Measurements from ENCODE around the gene UTP15.

The UTP15 gene, protein sequence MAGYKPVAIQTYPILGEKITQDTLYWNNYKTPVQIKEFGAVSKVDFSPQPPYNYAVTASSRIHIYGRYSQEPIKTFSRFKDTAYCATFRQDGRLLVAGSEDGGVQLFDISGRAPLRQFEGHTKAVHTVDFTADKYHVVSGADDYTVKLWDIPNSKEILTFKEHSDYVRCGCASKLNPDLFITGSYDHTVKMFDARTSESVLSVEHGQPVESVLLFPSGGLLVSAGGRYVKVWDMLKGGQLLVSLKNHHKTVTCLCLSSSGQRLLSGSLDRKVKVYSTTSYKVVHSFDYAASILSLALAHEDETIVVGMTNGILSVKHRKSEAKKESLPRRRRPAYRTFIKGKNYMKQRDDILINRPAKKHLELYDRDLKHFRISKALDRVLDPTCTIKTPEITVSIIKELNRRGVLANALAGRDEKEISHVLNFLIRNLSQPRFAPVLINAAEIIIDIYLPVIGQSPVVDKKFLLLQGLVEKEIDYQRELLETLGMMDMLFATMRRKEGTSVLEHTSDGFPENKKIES

DNA sequence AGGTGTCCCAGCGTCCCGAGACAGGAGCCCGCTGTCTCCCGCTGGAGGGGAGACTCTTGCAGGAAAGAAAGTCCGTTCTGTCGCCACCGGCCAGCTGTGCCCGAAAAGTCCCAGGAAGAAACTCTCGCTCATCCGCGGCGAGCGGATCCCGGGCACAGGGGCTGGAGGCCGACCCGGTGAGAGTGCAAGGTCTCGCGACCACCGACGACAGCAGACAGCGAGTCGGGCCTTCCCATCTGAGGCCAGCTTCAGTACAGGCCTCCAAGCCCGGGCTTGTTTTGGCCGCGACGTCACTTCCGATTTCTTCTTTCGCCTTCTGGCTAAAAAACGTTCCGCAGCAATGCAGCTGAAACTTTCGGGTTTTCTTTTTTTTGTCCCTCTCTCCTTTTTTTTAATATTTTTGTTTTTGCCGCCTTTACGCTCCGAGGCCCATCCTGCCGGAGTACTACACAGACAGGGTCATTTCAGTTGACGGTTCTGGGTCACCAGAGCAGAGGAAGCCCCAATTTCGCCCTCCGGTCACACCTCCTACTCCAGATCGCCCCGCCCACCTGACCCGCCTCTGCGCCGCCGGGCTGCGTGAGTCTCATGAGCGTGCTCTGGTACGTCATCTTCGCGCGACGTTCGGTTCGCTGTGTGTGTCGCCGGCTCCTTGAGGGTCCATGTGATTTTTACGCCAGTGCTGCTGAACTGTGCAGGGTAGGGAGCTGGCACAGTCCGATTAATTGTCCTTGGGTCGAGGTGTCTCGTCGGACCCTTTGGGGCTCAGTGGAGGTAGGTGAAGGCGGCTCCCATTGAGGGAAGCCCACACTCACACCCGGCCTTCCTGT lies at the start of gene UTP15, which contains the start of gene ANKRA2:
Gene UTP15 (plus strand): TSS at position 605 of the 830 bp plus-strand sequence. CDS start 1,602 bp downstream, outside the sequence.
Gene ANKRA2 (minus strand): TSS at position 501 of the 830 bp plus-strand sequence. CDS start 2,758 bp downstream, outside the sequence.
- peak; percentile 93 to 95 for DNase-seq

DNA sequence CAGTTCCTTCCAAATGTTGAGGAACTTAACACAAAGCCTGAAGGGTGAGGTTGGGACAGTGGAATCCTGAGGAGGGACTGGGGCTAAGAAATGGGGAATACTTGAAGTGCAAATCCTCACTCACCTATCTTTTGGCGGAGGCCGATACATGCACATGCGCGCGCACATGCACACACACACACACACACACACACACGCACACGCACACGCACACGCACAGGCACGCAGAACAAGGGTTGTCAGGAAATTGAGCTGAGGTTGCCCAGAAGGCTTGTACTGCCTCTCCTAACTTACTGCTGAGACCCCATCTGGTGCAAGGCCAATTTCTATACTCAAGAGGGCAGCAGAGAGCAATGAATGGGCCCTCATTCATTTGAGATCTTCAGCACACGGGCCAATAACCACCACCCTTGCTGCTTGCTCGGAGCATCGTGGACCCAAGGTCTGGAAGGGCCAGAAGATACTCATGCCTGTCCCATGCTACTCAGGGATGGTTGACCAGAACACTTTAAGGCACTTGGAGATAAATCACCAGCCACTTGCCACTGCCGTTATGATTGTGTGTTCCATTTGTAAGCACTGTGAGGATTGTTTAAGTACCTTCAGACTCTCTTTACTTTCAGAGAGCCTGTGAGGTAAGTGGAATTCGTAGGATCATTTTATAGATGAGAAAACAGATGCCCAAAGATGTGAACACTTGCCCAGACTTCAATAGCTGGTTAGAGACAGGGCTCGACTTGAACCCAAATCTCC lies 45.8 kb upstream of the UTP15 start:
- DNase-seq: peak; percentile 65 to 68

DNA sequence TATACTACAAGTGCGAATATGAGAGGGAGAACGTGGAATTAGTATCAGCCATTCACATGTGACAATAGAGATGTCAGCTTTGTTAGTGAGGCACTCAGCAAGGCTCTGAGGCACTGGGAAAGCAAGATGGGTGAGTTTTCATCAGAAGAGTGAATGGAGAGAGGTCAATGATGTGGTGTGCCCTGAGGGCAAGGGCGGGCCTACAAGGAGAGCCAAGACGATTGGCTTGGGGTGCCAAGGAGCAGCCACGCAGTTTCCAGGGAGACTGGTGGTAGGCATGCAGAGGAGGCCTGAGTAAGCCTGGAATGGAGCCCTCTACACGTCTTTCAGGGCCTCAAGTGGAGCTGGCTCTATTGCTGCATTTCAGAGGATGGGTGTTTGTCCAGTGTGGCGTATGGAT lies 42.6 kb upstream of the UTP15 start:
- no peak for DNase-seq

DNA sequence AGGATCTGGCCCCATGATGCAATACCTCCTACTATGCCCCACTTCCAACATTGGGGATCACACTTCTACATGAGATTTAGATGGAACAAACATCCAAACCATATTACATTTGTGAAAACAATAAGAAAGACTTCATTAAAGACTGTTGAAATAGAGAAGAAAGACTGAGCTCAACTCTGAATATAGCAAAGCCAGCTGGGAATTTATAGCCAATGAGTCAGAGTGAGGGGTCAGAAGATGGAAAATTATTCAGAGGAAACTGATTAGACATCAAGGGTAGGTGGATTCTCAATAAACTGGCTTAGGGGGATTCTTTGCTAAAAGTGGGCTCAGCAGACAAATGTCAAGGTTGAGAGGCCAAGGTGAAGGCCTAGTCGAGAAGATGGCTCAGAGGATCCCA lies 41.7 kb upstream of the UTP15 start:
- DNase-seq: no peak

DNA sequence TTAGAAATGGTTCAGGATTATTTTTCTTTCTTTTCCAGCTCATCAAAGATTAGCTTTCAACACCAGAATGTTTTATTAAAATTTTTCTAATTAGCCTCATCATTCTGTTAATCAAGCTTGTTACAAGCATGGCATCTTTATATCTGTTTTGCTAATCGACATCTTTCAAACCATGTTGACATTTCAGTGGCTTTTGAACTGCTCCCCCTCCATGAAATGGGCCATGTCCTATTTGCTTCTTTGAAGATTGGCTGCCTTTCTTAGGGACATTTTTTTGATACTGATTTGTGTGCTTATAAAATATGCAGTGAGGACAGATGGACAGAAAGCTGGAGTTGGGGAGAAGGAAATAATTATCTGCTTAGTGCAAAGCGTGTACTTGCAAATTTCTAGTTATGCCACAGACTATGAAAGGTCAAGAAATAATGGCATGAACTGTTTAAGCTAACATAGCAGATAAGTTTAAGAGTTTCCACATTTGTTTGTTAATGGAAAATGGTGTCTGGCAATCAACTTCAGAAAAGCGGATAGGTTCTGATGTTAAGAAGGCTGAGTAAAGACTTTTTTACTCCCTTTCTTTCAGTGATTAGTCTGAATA lies 39.8 kb upstream of the UTP15 start:
- no peak for DNase-seq

DNA sequence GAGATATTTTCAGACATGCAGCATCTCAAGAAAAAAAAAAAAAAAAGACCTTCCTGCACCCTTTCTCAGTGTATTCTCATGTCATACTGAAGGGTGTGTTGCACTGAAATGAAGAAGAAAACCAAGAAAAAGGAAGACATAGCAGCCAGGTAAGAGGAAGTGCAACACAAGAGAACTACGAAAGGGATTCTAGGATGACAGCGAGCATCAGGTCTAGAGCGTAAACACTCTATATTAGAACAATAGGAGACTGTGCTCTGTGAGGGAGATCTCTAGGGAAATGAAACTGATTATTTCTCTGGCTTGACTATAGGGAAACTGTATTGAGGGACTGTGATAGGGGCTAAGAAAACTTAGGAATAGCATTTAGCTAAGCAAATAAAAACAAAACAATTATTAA lies 37.3 kb upstream of the UTP15 start:
- DNase-seq: no peak

DNA sequence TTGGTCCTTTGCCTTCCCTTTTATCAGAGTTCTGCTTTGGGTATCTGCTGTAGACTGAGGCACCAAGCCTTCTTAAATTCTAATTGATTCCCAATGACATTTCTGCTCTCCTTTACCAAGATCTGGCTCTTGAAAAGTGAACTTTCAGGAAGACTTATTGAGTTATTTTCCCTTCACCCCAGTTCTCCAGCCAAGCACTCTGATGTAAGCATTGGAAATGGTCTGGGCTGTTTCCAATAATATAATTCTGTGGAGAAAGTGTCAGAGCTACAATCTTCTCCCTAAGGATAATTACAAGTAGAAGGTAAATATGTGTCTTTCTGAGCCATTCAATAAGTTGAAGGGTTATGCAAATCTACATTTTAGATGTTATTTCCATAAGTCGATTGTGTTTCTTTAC lies 36.5 kb upstream of the UTP15 start:
- DNase-seq: no peak

DNA sequence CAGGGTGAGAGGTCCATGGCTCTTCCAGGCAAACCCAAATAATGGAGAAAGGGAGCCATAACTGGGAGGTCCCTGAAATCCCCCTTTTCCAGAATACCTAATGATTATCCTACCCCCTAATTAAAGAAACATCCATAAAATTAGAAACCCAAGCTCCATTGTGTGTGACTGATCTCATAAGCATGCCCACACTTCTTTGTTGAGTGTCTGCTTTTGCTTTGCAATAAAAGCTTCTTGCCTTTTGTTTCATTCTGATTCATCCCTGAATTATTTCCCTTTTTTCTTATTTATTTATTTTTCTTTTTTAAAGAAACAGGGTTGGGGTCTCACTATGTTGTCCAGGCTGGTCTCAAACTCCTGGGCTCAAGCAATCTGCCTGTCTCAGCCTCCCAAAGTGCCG lies 34.2 kb upstream of the UTP15 start:
- DNase-seq: no peak

DNA sequence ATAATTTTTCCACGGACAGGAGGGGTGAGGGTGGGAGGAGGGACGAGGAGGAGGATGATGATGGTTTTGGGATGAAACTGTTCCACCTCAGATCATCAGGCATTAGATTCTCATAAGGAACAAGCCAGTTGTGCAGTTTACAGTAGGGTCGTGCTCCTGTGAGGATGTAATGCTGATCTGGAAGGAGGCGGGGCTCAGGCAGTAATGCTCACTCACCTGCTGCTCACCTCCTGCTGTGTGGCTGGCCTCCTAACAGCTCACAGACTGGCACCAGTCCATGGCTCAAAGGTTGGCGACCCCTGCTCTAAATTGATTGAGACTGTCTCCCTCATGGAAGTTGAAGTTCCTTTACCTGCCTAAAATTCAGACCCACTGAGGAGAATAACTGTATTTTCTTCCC lies 33.3 kb upstream of the UTP15 start:
- DNase-seq: no peak

DNA sequence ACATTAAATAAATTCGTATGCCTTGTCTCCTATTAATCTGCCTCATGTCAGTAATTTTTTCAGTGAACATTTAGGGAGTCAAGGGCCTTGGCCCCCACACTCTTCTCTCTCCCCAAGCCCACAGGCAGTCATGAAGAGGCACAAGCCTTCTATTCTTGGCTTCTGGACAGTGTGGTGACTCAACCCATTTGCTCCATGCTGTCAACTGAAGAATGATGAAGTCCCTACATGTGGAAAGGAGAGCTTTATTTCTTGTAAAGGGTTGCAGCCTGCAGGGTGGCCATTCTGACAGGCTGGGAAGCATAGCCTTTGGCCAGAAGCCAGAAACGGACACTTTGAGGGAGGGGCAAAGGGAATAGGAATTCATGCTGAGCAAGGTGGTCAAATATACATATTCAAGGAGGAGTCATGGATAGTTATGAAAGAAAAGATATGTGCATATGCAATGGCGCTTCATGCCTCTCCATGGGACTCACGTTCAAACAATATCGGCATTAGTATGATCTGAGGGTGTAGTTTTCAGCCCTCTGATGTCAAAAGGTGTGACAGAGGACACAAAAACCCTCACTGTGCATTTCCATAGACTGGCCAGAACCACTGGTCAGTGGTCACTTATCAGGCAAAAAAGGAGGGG lies 31.4 kb upstream of the UTP15 start:
- DNase-seq: no peak

DNA sequence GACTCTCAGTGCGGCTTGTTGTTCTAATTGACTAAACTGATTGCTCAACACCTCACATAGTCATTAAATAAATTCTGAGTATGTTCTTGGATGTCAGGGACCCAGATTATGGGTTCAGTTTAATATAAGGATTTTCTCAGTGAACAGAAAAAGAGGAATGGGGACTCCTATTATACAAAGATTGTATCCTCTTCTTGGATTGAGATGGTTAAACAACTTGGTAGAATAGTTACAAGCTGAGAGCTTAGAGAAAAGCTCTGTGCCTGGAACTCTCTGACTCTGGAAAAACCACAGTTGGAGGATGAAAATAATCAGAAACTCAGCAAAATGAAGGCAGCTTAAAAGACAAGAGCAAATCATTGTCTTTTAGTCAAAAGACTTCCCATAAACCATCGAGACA lies 30.6 kb upstream of the UTP15 start:
- DNase-seq: no peak

DNA sequence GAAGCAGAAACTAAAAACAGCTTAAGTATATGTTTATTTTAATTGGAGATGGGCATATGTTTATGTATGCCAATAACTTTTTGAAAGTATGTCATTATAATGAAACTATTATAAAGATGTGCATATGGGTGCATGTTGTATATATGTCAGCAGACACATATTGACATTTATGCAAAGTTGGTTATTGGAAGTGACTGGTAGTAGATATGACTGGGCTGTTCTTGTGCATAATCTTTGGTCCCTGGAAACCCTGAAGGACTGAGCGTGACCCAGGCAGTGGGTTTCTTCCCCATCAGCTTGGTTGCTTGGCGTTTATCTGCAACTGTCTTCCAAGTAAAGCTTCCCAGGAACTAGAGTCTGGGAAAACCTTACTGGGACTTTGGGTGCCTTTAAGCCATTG lies 25.8 kb upstream of the UTP15 start:
- no peak for DNase-seq

DNA sequence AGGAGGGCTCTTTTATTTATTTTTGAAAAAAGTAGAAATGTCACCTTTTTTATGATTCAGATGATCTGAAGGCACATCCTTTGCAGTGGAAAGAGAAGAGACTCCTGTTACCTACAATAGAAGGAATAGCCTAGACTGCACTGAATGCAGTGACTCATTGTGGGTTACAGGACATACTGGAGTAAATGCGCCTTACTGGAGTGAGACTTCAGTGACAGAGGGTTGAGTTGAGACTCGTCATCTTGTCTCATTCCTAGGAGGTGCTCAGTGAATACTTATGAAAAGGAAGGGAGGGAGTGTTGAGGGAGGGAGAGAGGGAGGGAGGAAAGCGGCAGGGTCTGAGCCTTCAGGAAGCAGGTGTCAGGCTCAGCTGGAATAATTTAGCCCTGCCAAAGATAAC lies 25.4 kb upstream of the UTP15 start:
- no peak for DNase-seq

DNA sequence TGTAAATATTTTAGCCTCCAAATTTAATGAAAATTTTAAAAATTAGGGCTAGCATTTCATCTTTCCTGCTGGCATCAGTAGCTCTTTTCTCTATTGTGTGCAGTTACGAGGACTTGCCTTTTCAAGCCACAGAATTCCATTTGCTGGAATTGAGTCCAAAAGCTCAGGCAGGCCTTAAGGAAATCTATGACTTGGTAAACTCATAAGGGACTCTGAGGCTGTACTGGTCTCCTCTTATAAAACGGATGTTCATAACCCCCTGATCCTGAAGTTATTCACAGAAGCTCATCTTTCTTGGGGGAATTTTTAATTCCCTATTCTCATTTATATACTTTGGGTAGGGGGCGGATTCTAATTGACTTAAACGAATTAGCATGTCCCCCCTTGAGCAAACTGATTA lies 23.5 kb upstream of the UTP15 start:
- DNase-seq: no peak

DNA sequence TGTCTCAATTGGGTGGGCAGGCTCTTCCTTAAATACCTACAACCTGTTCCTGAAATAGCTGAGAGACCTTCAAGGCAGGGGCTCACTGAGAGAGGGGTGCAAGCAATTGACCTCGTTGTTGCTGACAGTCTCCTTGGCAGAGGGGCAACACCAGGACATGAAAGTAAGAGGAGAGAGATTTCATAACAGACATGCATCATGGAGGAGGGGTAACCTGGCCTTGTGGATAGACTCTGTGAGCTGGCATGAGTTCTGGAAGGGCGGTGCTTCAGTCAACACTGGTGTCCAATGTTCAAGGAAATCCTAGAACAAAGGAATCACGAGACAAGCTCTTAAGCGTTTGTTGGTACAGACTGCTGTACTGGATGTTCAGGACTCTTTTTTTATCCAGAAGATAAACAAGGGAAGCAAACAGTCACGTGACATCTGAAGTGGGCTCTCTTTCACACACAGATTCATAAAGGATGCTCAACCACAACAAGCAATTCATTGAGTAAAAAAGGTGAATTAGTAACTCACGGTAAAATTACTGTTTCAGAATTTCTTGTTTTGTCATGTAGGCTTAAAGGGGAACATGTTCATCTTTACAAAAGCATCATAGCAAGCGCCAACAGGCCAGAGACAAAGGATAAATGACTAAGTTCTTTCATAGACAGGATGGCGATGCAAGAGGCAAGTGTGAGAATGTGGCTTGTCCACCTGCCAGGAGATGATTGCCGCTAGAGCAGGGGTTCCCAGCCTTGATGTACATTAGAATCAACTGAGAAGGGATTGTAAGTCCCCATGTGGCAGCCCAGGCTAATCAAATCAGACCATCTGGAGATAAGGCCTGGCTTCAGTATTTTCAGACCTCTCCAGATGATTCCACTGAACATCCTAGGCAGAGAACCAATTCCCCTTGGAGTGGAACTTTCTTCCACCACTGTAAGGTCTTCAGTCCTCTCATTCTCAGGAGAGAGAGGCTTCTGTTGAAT lies 20.8 kb upstream of the UTP15 start:
- DNase-seq: peak; percentile 39 to 64

DNA sequence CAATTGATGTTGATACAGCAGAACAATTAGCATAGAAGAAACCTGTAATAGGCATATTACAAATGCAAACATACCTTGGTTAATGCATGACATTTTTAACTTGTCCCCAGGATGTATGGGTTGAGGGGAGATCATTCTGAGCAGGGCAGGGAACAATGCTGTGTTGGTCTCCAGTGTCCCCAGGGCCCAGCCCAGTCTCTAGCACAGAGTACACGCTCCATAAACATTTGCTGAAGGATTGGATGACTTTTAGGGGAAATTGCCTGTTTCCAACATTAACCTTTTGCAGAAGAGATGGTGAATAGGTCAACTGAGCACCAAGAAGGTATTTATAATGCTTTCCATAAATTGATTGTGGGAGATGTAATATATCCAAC lies 20.2 kb upstream of the UTP15 start:
- no peak for DNase-seq

DNA sequence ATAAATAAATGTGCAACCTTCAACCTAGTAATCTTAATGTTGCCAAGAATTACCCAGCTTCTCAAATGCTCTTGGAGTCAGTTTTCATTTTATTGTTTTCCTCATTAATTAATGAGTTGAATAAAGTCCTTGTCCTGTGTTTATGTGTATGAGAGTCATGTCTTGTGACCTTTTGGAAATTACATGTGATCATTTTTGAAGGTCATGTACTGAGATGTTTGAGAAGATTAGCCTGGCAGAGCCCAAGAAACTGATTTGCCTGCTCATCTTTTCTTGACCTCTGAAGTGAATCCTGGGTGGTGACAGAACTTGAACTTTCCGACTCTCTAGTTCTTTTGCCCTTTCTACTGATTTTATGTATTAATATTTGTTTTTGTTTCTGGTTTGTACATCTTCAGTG lies 15.5 kb upstream of the UTP15 start:
- no peak for DNase-seq

DNA sequence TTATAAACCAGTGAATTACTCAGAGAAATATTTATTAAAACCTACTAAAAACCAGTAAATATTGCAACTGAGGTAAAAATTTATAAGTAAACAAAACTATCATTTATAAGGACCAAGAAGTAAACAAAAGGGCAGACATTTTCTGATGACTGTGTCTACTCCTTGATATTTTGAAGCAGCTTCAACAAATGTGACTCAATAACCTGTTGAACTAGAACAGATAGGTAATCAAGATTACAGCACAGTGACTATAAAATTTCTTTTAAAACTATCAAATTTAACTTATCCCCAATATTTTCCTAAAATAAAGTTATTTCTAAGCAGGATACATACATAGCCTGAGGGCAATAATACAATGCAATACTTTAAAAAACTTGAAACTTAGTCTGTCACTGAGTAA lies 12.9 kb upstream of the UTP15 start:
- no peak for DNase-seq

DNA sequence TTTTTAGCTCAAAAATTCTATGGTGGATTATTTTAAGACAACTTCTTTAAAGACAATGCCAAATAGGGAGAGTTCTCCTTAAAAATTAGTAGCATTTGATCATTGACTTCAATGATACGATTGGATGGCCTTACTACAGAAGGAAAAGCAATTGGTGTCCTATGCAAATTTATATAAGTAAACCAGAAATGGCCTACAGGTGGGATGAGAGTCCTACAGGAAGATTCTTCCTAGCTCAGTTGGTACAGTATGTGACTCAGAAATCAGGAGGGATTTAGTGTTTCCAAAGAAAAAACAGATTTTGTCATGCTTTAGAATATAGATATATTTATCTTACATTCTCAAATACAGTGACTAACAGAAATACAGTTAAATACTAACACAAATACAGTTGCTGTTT lies 6.6 kb upstream of the UTP15 start:
- DNase-seq: no peak

DNA sequence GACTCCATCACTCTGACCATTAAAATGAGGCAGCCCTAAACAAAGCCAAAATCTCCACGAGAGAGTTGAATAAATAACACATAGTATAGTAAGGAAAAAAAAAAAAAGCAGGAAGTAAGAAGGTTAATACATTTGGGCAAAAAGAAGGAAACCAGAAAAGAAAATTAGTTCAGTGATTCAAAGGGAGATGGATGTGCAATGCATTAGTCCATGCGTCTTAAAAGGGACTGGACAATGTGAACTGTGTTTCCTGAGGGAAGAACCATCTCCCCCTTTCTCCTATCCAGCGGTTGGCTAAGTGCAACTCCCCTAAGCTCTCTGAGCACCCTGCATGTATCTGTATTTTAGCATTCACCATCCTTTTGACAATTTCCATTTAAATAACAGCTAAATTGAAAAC lies 1.5 kb upstream of the UTP15 start:
- DNase-seq: no peak

DNA sequence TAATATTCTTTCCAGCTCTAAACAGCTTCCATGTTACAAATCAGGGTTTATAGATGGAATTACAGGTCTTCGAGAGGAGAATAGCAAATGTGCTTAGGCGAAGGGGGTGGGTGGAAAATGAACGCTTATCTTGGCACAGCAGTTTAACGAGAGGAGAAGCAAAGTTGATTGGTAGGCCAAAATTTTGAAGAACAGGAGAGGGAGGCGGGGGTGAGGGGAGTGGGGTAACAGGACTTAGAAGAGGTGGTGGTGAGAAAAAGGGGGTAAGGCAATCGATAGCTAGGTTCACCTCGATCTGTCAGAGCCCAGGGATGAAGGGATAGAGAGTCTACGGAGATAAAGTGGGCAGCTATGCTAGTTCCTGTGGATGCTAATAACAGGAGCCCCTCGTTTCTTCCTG lies 868 bp upstream of the UTP15 start:
- DNase-seq: peak in 1 of 2 experiments; percentile 2

All from NCI-H2081 (cell line).